ENCODE results near the gene MGARP.
"Not testable (repeated sequence)": the region's sequence is repeated elsewhere in the genome, so short reads cannot be mapped to it uniquely, and the experiment has no call there.

The MGARP gene

DNA sequence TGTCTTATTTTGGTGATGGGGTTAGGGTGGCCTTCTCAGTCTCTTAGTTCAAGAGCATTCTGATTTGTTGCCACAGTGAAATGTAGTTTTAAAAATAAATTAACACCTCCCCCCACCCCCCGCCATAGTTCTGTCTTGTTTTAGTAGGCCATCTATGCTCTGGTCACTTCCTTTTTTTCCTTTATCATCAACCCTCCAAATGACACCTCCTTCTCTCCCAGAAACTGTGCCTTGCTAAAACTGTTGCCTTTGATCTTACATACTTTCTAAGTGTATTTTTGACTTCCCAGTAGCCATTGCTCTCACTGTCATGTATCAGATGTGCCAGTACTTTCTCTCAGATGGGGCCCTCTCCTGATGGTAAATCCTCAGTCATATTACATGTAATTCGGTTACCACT, 36.7 kb upstream of the MGARP start:
- TF ChIP-seq, protein P1, sequence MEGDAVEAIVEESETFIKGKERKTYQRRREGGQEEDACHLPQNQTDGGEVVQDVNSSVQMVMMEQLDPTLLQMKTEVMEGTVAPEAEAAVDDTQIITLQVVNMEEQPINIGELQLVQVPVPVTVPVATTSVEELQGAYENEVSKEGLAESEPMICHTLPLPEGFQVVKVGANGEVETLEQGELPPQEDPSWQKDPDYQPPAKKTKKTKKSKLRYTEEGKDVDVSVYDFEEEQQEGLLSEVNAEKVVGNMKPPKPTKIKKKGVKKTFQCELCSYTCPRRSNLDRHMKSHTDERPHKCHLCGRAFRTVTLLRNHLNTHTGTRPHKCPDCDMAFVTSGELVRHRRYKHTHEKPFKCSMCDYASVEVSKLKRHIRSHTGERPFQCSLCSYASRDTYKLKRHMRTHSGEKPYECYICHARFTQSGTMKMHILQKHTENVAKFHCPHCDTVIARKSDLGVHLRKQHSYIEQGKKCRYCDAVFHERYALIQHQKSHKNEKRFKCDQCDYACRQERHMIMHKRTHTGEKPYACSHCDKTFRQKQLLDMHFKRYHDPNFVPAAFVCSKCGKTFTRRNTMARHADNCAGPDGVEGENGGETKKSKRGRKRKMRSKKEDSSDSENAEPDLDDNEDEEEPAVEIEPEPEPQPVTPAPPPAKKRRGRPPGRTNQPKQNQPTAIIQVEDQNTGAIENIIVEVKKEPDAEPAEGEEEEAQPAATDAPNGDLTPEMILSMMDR (IDR thresholded peaks at IDR 0.05; ENCODE audit: low read depth, low read length), result no peak
- no peak for DNase-seq (ENCODE audit: low read depth in 2 of 2)
- no peak overlapping the region for H3K4me3 ChIP-seq (replicated peaks in 1 of 2; ENCODE audit: low read depth in 2 of 2, low read length in 2 of 2)

DNA sequence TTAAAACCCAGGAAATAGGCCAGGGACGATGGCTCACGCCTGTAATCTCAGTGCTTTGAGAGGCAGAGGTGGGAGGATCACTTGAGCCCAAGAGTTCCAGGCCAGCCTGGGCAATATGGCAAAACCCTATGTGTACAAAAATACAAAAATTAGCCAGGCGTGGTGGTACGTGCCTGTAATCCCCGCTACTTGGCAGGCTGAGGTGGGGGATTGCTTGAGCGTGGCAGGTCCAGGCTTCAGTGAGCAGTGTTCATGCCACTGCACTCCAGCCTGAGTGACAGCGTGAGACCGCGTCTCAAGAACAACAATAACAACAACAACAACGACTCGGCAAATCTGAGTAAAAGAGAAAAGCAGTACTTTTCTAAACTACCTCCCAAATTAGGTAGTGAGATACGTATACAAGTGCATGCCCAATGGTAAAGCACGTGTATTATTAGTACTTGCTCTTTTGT, 35.2 kb upstream of the MGARP start:
- no peak overlapping the region for H3K4me3 ChIP-seq (replicated peaks in 1 of 2; ENCODE audit: low read depth in 2 of 2, low read length in 2 of 2)
- DNase-seq (ENCODE audit: low read depth in 2 of 2), result no peak
- TF ChIP-seq, protein P1 (IDR thresholded peaks at IDR 0.05; ENCODE audit: low read depth, low read length), result no peak

DNA sequence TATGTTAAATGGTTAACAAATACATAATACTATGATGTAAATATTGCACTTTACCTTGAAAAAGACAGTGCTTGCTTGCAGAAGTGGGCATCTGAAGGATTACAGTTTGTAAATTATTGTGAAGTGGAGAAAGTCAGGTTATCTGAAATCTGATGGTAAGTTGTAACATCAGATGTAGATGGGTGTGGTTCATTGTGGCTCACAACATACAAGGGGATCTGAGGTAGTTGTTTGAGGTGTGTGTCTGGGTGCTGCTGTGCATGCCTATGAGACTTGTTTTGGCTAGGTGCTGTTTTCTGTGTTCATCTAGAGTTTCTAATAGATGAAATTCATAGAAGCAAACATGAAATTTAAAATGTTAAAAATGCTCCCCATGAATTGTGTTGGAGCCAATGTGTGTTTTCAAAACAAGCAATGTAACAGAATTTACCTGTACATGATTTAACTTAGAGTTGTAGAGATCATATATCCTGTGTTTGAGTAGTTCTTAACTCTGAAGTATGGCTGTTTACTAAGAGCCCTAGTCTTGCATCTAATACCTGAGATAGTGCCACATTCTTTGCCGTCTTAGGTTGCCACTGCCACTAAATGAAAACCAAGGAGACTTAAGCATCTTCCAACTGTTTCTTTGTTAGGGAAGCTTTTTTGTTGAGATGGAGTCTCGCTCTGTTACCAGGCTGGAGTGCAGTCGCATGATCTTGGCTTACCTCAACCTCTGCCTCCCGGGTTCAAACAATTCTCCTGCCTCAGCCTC, 34.2 kb upstream of the MGARP start:
- no peak overlapping the region for H3K4me3 ChIP-seq (replicated peaks in 1 of 2; ENCODE audit: low read depth in 2 of 2, low read length in 2 of 2)
- TF ChIP-seq, protein P1 (IDR thresholded peaks at IDR 0.05; ENCODE audit: low read depth, low read length), result no peak
- no peak for DNase-seq (ENCODE audit: low read depth in 2 of 2)

DNA sequence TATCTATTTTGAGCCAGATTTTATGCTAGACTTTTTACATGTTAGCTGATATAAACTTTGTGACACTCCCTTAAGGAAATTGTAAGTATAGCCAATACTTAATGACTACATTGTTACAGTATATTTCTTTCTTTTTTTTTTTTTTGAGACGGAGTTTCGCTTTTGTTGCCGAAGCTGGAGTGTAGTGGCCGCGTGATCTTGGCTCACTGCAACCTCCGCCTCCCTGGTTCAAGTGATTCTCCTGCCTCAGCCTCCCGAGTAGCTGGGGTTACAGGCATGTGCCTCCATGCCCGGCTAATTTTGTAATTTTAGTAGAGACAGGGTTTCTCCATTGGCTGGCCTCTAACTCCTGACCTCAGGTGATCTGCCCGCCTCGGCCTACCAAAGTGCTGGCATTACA, 33.4 kb upstream of the MGARP start:
- H3K4me3 ChIP-seq (replicated peaks in 1 of 2; ENCODE audit: low read depth in 2 of 2, low read length in 2 of 2), result not testable (repeated sequence)

DNA sequence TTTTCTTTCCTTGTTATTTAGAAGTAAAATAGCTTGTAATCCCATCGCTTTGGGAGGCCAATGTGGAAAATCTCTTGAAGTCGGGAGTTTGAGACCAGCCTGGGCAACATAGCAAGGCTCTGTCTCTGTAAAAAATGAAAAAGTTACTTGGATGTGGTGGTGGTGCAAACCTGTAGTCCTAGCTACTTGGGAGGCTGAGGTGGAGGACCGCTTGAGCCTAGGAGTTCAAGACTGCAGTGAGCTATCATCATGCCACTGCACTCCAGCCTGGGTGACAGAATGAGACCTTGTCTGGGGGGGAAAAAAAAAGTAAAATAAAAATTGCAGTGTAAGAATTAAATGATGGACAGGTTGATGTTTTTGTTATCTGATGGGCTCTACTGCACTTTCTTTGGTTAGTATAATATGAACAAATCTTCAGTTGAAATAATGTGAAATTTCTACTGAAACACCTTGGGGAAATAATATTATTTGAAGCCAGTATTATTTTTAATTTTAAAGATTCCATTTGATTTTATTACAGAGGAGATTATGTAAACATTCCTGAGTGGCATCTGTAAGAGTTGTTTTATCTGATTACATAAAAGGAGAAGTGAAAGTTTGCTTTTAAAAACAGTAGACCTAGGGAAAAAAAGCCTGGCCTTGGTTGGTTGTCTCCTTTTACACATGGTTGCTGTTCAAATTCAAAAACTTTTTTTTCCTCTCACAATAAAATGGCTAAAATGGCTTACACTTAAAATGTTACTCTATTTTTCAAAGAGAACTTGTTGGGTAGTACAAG, 32.7 kb upstream of the MGARP start:
- TF ChIP-seq, protein P1 (IDR thresholded peaks at IDR 0.05; ENCODE audit: low read depth, low read length), result no peak
- no peak overlapping the region for H3K4me3 ChIP-seq (replicated peaks in 1 of 2; ENCODE audit: low read depth in 2 of 2, low read length in 2 of 2)
- no peak for DNase-seq (ENCODE audit: low read depth in 2 of 2)

More for the DNA sequence above, 33.4 kb upstream of the MGARP start:
- DNase-seq (ENCODE audit: low read depth in 2 of 2), result not testable (repeated sequence)

DNA sequence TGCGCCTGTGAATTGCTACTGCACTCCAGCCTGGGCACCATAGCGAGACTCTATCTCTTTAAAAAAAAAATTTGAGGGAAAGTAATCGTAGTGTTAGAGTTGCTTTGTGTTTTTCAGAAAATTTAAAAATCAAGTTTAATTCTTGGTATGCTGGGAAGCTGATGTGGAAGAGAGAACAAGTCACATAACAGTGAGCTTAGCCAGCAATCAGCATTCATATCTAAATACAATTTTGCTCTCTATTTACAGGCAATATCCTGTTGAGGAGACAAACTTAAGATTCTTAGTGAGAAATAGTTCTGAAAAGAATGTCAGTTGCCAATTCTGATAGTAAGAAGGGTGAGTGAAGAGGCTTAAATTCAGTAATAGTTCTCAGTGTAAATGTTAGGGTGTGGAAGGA, 31.9 kb upstream of the MGARP start:
- no peak overlapping the region for H3K4me3 ChIP-seq (replicated peaks in 1 of 2; ENCODE audit: low read depth in 2 of 2, low read length in 2 of 2)
- TF ChIP-seq, protein P1 (IDR thresholded peaks at IDR 0.05; ENCODE audit: low read depth, low read length), result no peak
- DNase-seq (ENCODE audit: low read depth in 2 of 2), result no peak

DNA sequence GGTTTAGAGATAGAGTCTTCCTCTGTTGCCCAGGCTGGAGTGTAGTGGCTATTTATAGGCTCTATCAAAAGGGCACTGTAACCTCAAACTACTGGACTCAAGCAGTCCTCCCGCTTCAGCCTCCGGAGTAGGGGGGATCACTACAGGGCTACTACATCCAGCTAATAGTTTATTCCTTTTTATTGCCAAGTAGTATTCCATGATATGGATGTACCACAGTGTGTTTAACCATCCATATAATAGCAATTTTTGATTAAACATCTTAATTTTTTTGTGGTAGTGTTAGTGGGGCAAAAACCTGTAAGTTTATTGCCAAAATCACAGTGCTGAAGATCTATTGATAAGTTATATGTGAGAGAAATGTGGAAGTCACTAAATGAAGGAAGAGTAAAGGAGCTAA, 24.9 kb upstream of the MGARP start:
- no peak overlapping the region for H3K4me3 ChIP-seq (replicated peaks in 1 of 2; ENCODE audit: low read depth in 2 of 2, low read length in 2 of 2)
- TF ChIP-seq, protein P1 (IDR thresholded peaks at IDR 0.05; ENCODE audit: low read depth, low read length), result no peak
- DNase-seq (ENCODE audit: low read depth in 2 of 2), result no peak
